Retinal pigment epithelial cell (primary cell): ENCODE measurements around the gene KREMEN2.

ENCODE experiments used
- DNase-seq: peaks from one replicate; pipeline ENCODE4 v3.0.0-alpha.2; 2010; ENCODE audit warnings: low read depth
- H3K4me3 ChIP-seq: 2 replicates; pipeline ENCODE4 v1.5.1; 2011; ENCODE audit warnings: mild to moderate bottlenecking, low read length, control low read depth, moderate library complexity
- TF ChIP-seq, protein P1 (sequence below): conservative IDR thresholded peaks from 2 replicates; pipeline ENCODE4 v1.5.1; 2011; ENCODE audit warnings: low read depth, low read length, control low read depth, inconsistent platforms

KREMEN2 gene

GRCh38 chr16:2966808-2967191, 2.7 kb downstream of the KREMEN2 start:
- no peak overlapping the region for H3K4me3 ChIP-seq
- TF ChIP-seq, protein P1, sequence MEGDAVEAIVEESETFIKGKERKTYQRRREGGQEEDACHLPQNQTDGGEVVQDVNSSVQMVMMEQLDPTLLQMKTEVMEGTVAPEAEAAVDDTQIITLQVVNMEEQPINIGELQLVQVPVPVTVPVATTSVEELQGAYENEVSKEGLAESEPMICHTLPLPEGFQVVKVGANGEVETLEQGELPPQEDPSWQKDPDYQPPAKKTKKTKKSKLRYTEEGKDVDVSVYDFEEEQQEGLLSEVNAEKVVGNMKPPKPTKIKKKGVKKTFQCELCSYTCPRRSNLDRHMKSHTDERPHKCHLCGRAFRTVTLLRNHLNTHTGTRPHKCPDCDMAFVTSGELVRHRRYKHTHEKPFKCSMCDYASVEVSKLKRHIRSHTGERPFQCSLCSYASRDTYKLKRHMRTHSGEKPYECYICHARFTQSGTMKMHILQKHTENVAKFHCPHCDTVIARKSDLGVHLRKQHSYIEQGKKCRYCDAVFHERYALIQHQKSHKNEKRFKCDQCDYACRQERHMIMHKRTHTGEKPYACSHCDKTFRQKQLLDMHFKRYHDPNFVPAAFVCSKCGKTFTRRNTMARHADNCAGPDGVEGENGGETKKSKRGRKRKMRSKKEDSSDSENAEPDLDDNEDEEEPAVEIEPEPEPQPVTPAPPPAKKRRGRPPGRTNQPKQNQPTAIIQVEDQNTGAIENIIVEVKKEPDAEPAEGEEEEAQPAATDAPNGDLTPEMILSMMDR = no peak
- no peak for DNase-seq

GRCh38 chr16:2967211-2967631, 3.1 kb downstream of the KREMEN2 start:
- TF ChIP-seq, protein P1 = no peak
- no peak overlapping the region for H3K4me3 ChIP-seq
- no peak for DNase-seq

DNA sequence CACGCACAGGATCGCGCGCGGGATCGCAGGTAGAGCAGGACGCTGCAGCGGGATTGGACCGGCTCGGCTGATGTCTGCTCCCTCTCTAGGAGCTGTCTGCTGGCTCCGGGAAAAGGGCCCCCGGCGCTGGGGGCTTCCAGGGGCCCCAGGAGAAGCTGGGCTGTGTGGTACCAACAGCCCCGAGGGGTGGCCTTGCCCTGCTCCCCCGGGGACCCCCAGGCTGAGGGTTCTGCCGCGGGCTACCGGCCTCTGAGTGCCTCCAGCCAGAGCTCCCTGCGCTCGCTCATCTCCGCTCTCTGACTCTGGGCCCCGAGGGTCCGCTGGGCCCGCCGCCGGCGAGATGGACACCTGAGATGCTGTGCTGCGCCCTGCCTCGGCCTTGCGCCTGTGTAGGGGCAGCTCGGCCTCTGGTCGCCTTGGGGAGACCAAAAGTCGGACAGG, 3.7 kb downstream of the KREMEN2 start:
- DNase-seq = no peak
- no peak overlapping the region for H3K4me3 ChIP-seq
- TF ChIP-seq, protein P1 = no peak

- TF ChIP-seq, protein P1 = no peak
- H3K4me3 ChIP-seq = no peak overlapping the region
- no peak for DNase-seq
These were observed 4.3 kb downstream of the KREMEN2 start for GRCh38 chr16:2968368-2968737.

- H3K4me3 ChIP-seq = peak within 1 kb of the TSS; percentile 65
- TF ChIP-seq, protein P1 = no peak
- peak; percentile 46 for DNase-seq
These were observed 4.9 kb downstream of the KREMEN2 start, which contains the start of gene PAQR4 for GRCh38 chr16:2968738-2969544. Gene PAQR4 (plus strand): TSS chr16:2969348. CDS start chr16:2969675, 327 bp downstream.

DNA sequence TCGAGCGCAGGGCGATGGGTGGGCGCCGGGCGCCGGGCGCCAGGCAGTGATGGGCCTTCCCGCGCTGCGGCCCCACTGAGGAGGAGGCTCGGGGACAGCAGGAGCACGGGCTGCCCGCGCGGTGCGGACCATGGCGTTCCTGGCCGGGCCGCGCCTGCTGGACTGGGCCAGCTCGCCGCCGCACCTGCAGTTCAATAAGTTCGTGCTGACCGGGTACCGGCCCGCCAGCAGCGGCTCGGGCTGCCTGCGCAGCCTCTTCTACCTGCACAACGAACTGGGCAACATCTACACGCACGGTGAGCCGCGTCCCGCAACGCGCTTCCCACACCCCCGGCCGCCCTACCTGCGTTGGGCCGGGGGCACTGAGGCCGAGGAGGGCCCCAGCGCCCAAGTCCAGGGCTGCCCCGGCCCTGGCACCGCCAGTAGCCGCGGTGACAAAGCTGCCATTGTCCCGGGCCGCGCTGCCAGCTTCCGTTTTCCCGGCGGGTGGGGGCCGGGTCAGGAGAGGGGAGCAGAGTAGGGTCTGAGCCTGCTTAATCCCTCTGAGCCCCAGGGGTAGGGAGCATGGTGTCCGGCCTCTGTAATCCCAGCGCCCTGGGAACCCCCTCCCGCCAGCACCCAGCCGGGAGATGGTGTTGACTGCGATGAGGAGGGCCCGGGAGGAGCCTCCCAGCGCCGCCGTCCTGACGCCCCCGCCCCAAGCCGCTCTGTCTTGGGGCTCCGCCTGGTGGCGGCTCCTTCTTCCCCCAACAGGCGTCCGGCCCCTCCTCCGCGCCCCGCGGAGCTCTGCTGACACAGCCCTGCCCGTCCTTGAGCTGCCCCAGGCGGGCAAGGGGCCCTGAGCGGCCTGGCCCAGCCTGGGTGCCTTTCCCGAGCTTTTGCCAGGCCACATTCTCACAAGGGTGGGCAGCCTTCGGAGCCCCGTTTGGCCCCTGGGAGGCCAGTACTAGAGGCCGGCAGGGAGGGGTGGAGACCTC, 5.8 kb downstream of the KREMEN2 start:
- H3K4me3 ChIP-seq = peak overlapping the region; percentile 65
- DNase-seq = no peak
- TF ChIP-seq, protein P1 = peak; percentile 58
